HG02885 (cell line): ENCODE measurements around the gene RCCD1.

Experiments used
- ATAC-seq: cut with Tn5 transposase; IDR thresholded peaks from one replicate; pipeline ENCODE4 v1.9.1; 2021; ENCODE audit warnings: mild to moderate bottlenecking; ENCODE audit not compliant: unreplicated experiment, poor library complexity

RCCD1 gene

DNA sequence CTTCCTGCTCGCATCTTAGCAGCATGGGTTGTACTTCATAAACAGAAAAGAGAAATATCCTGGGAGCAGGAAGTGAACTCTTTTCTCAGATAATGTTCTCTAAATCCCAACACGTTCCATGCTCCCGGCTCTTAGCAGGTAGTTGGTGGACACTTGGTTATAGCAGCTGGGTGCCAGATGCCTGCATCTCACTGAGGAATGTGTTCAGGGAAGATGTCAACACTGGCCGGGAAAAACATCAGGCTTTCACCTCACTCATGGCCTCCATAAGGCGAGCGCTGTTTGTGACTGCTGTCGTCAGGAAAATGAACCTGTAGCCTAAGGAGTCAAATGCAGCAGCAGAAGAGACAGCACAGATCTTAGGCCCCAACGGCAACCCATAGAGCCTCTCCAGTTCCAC is 44.1 kb downstream of the RCCD1 start:
- ATAC-seq: no peak

DNA sequence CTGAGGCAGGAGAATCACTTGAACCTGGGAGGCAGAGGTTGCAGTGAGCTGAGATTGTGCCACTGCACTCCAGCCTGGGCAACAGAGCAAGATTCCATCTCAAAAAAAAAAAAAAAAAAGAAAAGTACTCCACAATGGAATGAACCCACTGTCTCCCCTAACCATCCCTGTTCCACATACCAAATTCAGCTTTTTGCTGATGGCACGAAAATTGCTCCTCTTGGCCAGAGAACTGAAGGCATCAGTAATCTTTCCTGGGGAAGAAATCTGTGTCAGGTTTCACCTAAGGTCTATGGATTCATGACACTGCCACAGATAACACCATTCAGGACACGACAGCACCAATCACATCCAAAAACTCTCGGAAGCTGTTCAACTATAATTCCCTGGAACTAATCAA is 46.5 kb downstream of the RCCD1 start:
- ATAC-seq: no peak

DNA sequence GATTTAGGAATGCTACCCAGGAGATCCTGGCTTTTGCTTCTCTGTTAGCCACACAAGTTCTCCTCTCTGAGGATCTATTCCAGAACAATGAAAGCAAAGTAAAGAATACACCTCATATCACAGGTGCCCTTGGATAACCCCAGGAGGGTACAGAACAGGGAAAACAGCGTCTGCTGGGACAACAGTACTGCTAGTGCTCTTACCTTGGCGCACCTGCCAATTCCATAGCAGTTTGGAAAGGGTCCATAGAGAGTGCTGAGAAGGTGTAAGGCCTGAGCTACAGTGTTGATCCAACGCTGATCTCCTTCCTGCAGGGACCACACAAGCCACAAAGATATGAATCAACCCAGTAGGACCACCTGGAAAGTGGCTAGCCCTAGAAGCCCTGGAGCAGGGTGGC is 52.6 kb downstream of the RCCD1 start:
- no peak for ATAC-seq
